Mammary epithelial cell (primary cell): ENCODE results near the gene ZACN.

Source experiments
- CTCF ChIP-seq, 2 donors: IDR thresholded peaks in 1 of 2; conservative IDR thresholded peaks in 1 of 2; 2 replicates each; pipeline ENCODE4 v1.5.1; 2011 to 2012; ENCODE audit warnings: inconsistent platforms in 2 of 2, low read length in 2 of 2, mild to moderate bottlenecking in 2 of 2, control low read depth in 1 of 2, low read depth in 1 of 2; ENCODE audit not compliant: insufficient read depth in 1 of 2; ENCODE audit errors: extremely low read depth in 1 of 2
- EZH2 ChIP-seq: IDR thresholded peaks from 2 replicates; pipeline ENCODE4 v1.6.1; 2012; ENCODE audit warnings: low read length, inconsistent platforms, borderline replicate concordance

GRCh38 chr17:76104140-76104895 lies 25.3 kb downstream of the ZACN start:
- no peak for TF ChIP-seq EZH2
- no peak for TF ChIP-seq CTCF (conservative IDR thresholded peaks at IDR 0.05 in 1 of 2, IDR thresholded peaks at IDR 0.05 in 1 of 2; ENCODE audit: extremely low read depth in 1 of 2, insufficient read depth in 1 of 2, low read depth in 1 of 2, low read length in 2 of 2)
